AML-193 (cell line): ENCODE data around the gene CPS1.

Experiments used
- DNase-seq, 2 experiments: peaks; one replicate each; lab custom pipeline; 2025; lab: John Stamatoyannopoulos, UW

CPS1 gene

GRCh38 chr2:210681491-210681890 lies 125.1 kb downstream of the CPS1 start:
- no peak for DNase-seq

- no peak for DNase-seq
Observed at GRCh38 chr2:210686401-210686800, 130.0 kb downstream of the CPS1 start.

- DNase-seq, result no peak
Observed at GRCh38 chr2:210687786-210688470, 131.5 kb downstream of the CPS1 start.

GRCh38 chr2:210707900-210708299 lies 151.5 kb downstream of the CPS1 start:
- no peak for DNase-seq

GRCh38 chr2:210713122-210713521 lies 156.7 kb downstream of the CPS1 start:
- no peak for DNase-seq

- DNase-seq, result no peak
Observed at GRCh38 chr2:210715560-210716082, 159.2 kb downstream of the CPS1 start.

GRCh38 chr2:210718503-210718902 lies 162.1 kb downstream of the CPS1 start:
- no peak for DNase-seq

GRCh38 chr2:210722092-210722491 lies 165.7 kb downstream of the CPS1 start:
- DNase-seq, result no peak

GRCh38 chr2:210727549-210727948 lies 171.2 kb downstream of the CPS1 start:
- DNase-seq, result no peak
